ENCODE results near the gene IL10.

Gene IL10

DNA sequence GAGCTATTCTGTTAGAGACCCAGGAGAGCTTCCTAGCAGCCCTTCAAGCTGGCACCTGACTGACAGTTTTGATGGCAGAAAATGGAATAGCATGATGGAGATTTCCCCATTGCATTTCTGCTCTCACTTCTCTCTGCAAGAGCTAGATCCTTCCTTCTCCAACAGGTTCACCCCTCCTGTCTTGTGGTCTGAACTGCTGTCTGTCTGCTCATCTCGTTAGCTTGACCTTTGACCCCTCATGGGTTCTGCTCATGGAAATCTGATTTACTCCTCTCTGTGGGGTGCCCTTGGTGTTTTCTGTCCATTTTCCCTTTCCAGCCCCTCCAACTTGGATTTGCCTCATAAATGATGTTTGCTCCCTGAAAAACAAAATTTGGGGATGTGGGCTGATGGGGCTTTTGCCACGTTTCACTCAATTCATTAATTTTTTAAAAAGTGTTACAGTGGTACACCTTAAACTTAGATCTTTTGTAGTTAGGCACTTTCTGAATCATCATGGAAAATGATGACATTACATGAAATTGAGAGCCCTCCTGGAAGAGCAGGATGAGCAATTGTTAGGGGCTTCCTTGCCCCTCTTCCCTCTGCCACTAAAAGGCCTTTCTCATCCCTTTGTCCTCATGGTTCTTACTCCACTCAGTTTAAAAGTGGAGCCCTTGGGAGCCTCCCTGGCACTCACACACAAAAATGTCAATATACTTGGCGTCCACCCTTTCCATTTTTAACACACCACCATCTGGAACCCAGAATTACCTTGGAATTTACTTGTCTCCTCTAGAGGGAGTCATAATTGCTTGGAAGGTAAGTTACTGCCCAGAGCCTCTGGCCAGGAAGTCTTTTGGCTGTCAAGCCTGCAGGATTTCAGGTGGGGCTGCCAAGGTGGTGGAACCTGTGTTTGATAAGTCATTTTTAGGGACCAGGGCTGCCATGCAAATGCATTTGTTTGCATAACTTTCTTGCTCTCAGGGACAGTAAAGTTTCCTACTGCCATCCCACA is 33.6 kb downstream of the IL10 start:
- TF ChIP-seq GATA1 (IDR thresholded peaks at IDR 0.05; ENCODE audit: low read depth, low read length) (no peak), POLR2A (IDR thresholded peaks at IDR 0.05; ENCODE audit: low read length) (no peak)
- peak; percentile 15 to 22 for DNase-seq

DNA sequence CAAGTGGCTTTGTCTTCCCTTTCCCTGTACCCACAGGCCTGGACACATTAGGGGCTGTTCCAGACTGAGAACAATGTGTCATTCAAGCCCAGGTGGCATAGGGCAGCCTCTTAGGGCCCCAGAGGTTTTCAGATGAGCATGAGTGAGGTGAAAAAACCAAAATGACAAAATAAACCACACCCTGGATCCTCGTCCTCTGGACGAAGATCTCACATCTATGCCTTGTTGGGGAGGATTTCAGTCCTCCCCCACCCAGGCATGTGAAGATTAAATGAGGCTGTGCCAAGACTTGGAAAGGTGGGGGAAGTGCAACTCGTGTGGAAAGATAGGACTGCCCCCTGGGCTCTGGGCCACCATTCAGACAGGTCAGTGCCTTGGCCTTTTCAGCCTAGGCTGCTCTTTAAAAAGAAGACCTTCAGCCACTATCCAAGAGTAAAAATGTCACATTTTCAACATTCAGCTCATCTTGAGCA is 34.5 kb downstream of the IL10 start:
- DNase-seq = peak; percentile 51 to 66
- no peak for TF ChIP-seq POLR2A (IDR thresholded peaks at IDR 0.05; ENCODE audit: low read length)
- no peak for TF ChIP-seq GATA1 (IDR thresholded peaks at IDR 0.05; ENCODE audit: low read depth, low read length)

DNA sequence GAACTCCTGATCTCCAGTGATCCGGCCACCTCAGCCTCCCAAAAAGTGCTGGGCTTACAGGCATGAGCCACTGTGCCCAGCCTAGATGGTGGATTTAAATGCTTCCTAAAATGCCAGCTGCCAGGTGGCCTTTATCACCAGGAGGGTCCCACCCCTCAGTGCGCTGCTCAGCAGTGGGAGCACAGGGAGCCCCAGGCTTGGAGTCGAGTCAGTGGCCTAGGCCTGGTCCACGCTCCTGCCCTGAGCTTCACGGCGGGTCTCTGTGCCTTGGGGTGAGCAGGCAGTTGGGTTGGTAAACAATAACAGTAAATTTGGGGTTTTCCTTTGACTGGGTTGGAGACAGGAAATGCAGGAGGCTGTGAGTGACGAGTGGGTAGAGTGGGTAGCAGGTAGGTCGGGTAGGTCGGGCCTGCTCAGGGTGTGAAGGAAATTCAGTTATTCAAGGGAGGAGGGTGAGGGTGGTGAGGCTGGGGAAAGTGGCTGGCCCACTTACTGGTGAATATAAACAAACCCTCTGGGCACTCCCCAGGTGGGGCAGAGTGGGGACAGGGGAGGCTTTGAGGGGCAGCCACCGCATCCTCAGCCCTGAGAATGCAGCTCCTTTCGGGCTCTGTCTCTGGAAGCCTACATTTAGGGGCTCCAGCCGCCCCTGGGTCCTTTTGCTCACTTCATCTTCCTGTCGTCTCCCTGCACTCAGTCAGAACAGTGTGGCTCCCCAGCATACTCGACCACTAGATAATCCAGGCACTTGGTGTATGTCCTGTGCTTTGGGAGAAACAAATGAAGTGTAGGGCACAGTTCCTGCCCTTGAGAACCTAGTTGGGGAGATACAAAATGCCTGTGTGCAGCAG is 35.2 kb downstream of the IL10 start:
- DNase-seq = no peak
- TF ChIP-seq GATA1 (IDR thresholded peaks at IDR 0.05; ENCODE audit: low read depth, low read length) (no peak), POLR2A (IDR thresholded peaks at IDR 0.05; ENCODE audit: low read length) (no peak)

DNA sequence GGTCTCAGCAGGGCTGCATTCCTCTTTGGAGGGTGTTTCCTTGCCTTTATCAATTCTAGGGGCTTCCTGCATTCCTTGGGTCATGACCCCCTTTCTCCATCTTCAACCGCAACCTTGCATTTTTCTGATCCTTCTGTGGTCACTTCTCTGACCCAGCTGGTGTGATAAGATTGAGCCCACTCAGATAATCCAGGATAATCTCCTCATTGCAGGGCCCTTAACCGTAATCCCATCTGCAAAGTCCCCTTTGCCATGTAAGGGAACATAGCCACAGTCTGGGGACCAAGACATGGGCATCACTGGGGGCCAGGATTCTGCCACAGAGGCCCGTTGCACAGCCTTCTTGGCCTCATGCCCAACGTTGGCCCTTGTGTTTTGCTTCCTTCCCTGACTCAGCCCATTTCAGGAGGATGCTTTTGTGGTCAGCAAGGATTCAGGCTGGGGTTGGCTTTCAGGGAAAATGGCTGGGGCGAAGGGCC is 36.7 kb downstream of the IL10 start:
- no peak for TF ChIP-seq POLR2A (IDR thresholded peaks at IDR 0.05; ENCODE audit: low read length)
- TF ChIP-seq GATA1 (IDR thresholded peaks at IDR 0.05; ENCODE audit: low read depth, low read length) = no peak
- DNase-seq = peak; percentile 55 to 85

DNA sequence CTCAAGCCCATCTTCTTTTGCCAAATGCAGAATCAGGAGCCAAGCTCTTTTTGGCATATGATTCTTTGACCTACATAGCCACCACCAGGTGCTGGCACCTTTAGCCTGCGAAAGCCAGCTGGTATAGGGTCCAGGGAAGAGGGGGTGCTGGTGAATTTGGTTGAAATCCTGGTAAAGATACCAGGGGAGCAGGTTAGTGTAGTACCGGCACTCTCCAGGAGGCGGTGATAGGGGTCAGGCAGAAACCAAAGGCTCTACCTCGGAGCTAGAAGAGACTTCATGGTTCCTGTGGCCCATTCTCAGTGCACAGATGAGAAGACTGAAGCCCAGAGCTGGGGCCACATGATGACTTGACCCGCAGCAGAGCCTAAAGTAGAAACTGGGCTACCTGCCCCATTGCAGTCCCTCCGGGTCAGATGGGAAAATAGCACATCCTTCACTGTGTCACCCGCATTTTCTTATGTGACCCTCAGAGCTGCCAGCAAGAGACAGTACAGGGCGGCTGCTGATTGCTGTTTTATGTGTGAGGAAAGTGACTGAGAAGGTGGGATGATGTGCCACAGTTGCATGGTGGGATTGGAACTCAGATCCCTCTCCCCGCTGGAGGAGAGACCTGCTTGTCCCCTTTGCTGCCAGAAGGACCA is 37.7 kb downstream of the IL10 start:
- TF ChIP-seq GATA1 (IDR thresholded peaks at IDR 0.05; ENCODE audit: low read depth, low read length) (no peak), POLR2A (IDR thresholded peaks at IDR 0.05; ENCODE audit: low read length) (no peak)
- DNase-seq = peak; percentile 57 to 75

DNA sequence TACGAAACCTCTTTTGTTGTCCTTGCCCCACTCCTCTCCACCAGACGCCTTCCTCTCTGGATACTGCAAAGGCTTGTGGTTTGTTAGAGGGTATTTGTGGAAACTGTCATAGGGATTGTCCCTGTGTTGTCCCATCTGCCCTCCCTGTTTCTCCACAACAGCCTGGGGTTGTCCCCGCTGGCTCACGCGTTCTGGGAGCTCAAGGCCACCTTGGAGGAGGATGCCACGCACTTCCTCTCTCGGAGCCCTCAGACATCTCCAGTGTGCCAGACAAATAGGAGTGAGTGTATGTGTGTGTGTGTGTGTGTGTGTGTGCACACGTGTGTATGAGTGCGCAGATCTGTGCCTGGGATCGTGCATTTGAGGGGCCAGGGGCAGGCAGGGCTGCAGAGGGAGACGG is 39.3 kb downstream of the IL10 start:
- DNase-seq = no peak
- TF ChIP-seq GATA1 (IDR thresholded peaks at IDR 0.05; ENCODE audit: low read depth, low read length) (no peak), POLR2A (IDR thresholded peaks at IDR 0.05; ENCODE audit: low read length) (no peak)

DNA sequence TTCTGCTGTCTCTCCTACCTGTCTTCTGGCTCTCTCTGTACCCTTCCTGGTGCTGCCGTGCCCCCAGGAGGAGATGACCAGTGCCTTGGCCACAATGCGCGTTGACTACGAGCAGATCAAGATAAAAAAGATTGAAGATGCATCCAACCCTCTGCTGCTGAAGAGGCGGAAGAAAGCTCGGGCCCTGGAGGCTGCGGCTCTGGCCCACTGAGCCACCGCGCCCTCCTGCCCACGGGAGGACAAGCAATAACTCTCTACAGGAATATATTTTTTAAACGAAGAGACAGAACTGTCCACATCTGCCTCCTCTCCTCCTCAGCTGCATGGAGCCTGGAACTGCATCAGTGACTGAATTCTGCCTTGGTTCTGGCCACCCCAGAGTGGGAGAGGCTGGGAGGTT is 39.8 kb downstream of the IL10 start:
- no peak for TF ChIP-seq GATA1 (IDR thresholded peaks at IDR 0.05; ENCODE audit: low read depth, low read length)
- TF ChIP-seq POLR2A (IDR thresholded peaks at IDR 0.05; ENCODE audit: low read length) = no peak
- no peak for DNase-seq

DNA sequence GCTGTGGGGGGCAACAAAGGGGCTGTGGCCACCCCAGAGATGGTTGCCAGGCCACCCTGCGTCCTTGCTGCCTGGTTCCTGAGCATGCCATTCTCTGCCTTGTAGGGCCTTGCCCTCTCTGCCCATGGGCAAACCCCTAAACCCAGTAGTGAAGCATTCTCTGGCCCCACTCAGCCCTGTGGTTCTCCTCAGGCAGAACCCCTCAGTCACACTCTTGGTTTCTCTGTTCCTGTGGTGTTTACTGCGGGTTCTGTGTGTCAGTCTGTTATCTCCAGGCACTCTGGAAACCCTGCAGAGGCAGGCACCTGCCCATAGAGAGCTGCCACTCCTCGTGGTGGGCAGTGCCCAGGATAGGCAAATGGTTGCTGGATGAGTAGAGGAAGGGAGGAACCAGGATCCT is 42.8 kb downstream of the IL10 start:
- DNase-seq = no peak
- TF ChIP-seq GATA1 (IDR thresholded peaks at IDR 0.05; ENCODE audit: low read depth, low read length) (no peak), POLR2A (IDR thresholded peaks at IDR 0.05; ENCODE audit: low read length) (no peak)

DNA sequence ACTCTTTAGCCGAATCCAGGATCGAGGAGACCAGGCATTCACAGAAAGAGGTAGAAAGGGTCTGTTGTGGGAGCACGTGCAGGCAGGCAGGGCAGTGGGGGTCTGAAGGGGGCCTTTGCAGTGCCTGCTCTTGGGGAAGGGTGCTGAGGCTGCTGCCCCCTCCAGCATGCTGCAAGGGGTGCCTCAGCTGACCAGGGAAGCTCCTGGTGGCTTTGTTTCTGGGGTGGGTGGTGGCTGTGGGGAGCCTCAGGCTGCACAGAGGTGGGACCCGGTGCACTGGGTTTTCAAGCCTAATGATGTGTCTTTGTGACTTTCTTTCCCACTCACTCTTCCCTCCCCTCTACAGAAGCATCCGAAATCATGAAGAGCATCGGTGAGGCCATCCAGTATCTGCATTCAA is 43.2 kb downstream of the IL10 start:
- no peak for TF ChIP-seq GATA1 (IDR thresholded peaks at IDR 0.05; ENCODE audit: low read depth, low read length)
- no peak for TF ChIP-seq POLR2A (IDR thresholded peaks at IDR 0.05; ENCODE audit: low read length)
- no peak for DNase-seq

DNA sequence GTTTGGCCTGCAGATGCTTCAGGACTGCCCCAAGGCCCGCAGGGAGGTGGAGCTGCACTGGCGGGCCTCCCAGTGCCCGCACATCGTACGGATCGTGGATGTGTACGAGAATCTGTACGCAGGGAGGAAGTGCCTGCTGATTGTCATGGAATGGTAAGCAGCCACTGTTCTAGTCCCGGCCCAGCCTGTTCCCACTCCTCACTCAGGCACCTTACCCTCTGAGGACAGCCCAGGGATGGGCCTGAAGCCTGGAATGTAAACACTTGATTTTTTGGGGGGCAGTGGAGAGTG is 43.7 kb downstream of the IL10 start:
- no peak for DNase-seq
- TF ChIP-seq POLR2A (IDR thresholded peaks at IDR 0.05; ENCODE audit: low read length) (no peak), GATA1 (IDR thresholded peaks at IDR 0.05; ENCODE audit: low read depth, low read length) (no peak)

DNA sequence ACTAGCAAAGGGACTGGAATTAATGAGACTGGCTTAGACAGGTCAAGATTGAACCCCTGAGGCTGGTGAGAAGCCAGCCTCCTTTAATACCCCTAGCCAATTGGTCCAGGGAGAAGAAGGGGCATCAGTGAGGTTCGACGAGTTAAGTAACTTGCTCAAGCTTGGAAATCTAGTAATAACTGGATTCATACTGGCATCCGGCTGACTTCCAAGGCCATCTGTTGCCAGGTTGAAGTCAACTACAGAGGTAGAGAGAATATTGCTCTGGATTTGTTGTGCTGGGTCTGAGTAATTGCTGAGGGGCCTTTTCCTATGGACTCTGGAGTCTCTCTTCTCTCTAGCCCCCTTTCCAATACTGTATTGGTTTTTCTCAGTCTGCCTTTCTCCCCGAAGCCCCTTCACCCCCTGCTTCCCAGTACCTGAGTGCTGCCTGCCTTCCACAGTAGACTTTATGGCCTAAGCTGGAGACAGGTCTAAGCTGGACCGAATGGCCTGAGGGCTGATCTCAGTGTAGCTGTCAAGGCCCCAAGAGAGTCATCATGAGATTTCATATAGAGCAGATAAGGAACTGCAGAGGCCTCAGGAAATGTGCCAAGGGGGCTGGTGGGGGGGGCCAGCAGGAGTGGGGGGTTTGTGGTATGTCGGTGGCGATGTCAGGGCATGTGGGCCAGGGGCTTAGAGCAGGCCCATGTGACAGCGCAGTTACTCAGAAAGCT is 44.2 kb downstream of the IL10 start:
- TF ChIP-seq GATA1 (IDR thresholded peaks at IDR 0.05; ENCODE audit: low read depth, low read length) = no peak
- no peak for TF ChIP-seq POLR2A (IDR thresholded peaks at IDR 0.05; ENCODE audit: low read length)
- DNase-seq = no peak

DNA sequence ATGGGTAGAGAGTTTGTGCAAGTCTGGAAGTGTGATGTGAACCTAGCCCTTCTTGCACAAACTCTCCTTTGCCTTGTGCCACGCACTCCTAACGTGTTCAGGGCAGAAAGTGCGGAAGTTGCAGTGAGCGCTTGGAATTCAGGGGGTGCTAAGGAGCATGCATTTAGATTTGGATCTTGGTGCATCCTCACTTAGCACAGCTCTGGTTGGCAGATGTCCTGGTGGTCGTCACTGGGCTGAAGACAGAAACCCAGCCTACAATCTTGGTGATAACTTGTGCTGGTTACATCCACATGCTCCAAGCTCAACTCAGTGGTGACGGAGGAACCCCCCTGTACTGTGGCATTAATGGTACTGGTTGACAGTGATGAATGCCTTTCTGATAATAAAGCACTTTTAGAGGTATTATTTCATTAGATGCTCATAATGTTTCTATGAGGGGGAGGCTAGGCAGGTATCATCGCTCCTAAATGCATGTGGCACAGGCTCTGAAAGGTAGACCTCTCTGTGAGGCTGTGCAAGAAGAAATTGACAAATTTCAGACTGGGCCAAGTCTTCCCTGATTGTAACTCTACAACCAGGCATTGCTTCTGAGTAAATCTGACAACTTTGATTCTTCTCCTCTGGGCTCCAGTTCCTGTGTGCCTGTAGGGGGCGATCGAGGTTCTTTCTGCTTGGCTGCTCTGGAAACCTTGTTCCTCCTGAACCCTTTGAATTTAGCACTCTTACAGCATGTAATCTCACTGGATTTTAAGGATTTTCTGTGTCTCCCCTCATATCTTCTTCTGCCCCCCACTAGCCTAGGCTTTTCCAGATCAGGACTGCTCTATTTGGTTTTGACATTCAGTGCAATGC is 47.0 kb downstream of the IL10 start:
- DNase-seq = peak; percentile 61 to 70
- TF ChIP-seq GATA1 (IDR thresholded peaks at IDR 0.05; ENCODE audit: low read depth, low read length) (no peak), POLR2A (IDR thresholded peaks at IDR 0.05; ENCODE audit: low read length) (no peak)
